GM18508 (cell line): ENCODE data around the gene OR10A3.

Experiments used
- ATAC-seq: cut with Tn5 transposase; IDR thresholded peaks from one replicate; pipeline ENCODE4 v1.9.1; 2021; ENCODE audit warnings: moderate number of reproducible peaks; ENCODE audit not compliant: insufficient read depth, unreplicated experiment

OR10A3 gene

DNA sequence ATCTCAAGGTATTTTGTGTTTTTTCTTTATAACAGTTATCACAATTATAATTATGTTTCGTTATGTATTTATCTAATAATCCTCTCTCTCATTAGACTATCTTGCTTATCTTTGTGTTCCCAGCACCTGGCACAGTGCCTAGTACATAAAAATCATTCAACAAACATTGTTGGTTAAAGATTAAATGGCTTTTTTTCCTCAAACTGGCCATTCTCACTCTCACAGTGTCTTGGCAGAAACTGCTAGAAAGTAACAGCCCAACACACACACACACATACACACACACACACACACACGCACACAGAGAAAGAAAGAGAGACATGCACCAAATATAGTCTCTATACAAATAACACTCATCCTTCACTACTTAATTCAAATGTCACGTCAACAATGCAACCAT, 47.3 kb downstream of the OR10A3 start:
- ATAC-seq = no peak

DNA sequence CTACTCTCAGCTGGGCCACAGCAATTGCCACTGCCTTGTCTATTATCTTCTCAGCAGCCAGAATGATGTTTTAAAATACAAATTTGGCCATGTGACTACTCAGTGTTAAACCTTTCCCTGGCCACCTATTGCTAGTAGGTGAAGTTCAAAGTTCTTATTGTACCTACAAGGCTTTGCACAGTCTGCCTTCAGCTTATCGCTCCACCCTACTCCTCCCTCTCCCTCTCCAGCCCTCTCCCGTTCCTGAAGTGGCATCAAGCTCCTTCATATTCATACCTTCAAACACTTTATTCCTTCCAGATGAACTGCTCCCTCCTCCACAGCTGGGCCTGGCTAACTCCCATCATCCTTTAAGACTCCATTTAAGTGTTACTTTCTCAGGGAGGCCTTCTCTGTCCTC, 47.7 kb downstream of the OR10A3 start:
- no peak for ATAC-seq

DNA sequence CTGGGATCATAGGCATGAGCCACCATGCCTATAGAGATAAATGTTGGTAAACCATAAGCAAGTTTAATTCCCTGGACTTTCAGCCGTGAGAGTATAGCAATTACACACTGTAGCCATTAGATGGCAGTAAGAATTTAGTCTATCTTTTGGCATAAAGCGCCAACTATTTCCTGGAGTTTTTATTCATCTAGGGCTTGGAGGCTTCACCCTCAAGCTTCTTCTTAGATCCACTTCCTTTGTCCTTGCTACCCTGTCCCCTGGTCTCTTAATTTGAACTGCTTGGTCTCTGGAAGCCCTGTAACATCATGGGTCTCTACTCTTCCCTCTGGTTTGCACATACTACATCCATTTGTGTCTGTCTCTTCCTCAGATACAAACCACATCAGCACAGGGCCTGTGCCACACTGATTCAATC, 48.7 kb downstream of the OR10A3 start:
- ATAC-seq = no peak

DNA sequence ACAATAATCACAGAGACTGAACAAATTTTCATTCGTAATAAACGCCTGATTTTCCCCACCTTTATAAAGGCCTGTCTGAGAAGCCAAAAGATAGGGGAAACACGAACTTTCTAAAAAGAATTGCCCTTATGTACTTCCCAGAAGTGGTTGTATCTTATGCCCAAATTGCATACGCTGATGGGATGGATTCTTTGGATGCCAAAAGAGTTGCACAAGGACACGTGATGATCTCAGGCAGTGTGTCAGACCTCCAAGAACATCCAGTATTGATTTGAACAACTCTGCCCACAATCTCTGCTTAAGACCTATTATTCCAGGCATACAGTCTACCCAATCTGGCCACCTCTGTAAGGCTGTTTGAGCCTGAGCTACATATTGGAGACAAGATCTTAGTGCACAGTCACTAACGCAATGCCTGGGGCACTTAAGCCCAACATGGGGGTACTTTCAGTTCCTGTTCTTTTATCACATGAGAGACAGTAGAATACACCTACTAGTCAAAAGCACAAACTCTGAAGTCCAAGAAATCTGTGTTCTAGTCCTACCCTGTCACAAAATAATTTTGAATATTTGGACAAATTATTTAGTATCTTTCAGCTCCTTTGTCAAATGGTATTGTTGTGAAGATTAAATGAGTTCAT, 49.3 kb downstream of the OR10A3 start:
- no peak for ATAC-seq

DNA sequence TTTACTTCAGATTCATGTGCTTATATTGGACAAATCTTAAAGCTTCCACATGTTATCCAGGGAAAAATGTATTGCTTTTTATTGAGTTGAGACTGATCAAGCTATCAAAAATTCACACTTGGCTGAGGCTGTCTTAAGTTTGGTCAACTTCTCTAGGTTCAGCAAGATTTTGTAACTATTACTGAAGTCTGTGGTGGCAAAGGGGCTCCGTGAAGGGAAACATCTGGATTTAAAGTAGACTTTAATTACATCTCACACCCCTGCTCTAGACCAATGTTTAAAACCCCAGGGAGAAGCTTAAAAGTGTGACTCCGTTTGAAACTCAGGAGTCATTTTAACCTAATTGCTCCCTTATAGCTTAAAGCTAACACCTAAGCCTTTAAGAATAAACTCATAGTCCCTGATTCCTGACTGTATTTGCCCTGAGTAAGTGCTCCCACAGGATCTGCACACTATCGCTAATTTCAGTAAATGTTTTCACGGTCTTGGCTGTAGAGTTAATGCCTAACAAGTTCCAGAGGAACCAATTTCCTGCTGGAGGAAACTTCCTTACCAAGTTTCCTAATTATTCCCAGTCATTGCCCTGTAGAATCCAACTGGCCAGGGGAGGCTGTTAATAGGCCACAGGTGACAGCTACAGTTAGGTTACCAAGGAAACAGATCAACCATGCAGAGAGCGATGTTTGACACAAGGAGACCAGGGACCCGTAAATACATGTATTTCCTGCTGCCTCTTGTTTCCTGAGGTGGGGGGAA, 50.9 kb downstream of the OR10A3 start:
- no peak for ATAC-seq

DNA sequence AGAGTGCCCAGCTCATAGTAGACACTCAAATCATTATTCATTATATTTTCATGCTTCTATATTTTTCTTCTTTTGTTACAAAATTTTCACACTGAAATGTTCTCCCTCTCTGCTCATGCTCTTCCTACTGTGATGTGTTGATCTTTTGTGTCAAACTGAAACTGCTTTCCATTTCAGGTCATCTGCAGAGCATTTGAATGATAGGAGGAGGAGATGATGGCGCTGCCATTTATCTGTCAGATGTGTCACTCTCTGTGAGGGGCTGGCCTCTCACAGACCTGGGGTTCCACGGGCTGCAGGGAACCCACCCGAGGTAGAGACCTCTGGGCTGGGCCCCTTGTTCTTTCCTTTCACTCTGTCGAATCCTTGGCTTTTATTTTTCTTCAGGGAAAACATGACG, 51.5 kb downstream of the OR10A3 start:
- no peak for ATAC-seq
